Astrocyte of the cerebellum (primary cell): Measurements from ENCODE around the gene GTPBP8.

ENCODE experiments used
- DNase-seq: peaks from one replicate; pipeline ENCODE4 v3.0.0-alpha.2; 2011; ENCODE audit warnings: low read depth
- H3K4me3 ChIP-seq: 2 replicates; pipeline ENCODE4 v1.5.1; 2011; ENCODE audit warnings: mild to moderate bottlenecking, low read depth, low read length, moderate library complexity
- in situ Hi-C: cut with HindIII; loops from 2 replicates; pipeline ENCODE4 v1.10.0; 2017; ENCODE audit warnings: low sequenced_read_pairs
- TF ChIP-seq, protein P1 (sequence below): IDR thresholded peaks from 2 replicates; pipeline ENCODE4 v1.5.1; 2012; ENCODE audit warnings: low read length, low read depth, moderate library complexity, mild to moderate bottlenecking; ENCODE audit errors: missing control alignments

Gene GTPBP8

DNA sequence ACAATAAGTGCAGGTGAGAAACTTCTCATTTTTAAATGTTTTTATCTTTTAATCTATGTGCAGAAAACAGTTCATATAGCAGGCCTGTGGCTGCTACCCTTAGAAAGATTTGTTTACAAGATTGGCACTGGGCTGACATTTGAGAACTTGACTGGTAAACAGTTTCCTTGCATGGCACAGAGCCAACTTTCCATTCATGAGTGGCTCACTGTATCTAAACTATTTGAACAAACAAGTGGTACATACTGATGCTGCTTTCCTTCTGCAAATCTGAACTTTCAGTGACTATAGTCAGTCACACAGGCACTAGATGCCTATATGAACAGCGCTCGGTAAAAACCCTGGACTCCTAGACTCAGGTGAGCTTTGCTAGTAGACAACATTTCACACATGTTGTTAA is 6.3 kb upstream of the GTPBP8 start:
- H3K4me3 ChIP-seq, result no peak overlapping the region
- TF ChIP-seq, protein P1, sequence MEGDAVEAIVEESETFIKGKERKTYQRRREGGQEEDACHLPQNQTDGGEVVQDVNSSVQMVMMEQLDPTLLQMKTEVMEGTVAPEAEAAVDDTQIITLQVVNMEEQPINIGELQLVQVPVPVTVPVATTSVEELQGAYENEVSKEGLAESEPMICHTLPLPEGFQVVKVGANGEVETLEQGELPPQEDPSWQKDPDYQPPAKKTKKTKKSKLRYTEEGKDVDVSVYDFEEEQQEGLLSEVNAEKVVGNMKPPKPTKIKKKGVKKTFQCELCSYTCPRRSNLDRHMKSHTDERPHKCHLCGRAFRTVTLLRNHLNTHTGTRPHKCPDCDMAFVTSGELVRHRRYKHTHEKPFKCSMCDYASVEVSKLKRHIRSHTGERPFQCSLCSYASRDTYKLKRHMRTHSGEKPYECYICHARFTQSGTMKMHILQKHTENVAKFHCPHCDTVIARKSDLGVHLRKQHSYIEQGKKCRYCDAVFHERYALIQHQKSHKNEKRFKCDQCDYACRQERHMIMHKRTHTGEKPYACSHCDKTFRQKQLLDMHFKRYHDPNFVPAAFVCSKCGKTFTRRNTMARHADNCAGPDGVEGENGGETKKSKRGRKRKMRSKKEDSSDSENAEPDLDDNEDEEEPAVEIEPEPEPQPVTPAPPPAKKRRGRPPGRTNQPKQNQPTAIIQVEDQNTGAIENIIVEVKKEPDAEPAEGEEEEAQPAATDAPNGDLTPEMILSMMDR, result no peak
- in situ Hi-C loops, result loop anchor here (25.0 kb wide), 1 partner anchor 347 kb away; the partner anchor contains the start of gene CCDC80
- DNase-seq, result no peak

DNA sequence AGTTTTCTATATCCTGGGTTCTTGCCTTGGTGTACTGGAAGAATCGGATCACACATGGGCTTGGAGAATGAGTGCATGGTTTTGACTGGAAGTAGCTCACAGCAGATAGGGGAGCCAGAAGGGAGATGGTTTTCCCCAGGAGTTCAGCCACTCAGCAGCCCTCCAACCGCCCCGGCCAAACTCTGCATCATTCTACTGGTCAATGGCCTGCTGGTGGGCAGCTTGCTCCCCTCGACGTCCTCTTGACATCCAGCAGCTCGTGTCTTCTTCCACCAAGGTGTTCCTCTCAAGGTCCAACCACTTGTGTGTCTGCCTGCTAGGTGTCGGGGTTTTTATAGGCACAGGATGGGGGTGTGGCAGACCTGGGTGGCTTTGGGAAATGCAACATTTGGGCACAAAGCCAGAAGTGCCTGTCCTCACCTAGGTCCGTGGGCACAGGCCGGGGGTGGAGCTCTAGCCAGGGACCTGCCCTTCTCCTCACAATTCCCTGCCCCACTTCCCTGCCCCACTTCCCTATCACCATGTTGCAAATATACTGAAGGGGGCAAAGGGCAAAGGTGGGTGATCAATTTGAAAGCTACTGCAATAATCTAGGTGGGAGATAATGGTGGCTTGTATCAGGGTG is 3.0 kb upstream of the GTPBP8 start:
- no peak overlapping the region for H3K4me3 ChIP-seq
- DNase-seq, result no peak
- in situ Hi-C loops, result loop anchor here (25.0 kb wide), 1 partner anchor 351 kb away; the partner anchor contains the start of gene CCDC80
- TF ChIP-seq, protein P1, result no peak

DNA sequence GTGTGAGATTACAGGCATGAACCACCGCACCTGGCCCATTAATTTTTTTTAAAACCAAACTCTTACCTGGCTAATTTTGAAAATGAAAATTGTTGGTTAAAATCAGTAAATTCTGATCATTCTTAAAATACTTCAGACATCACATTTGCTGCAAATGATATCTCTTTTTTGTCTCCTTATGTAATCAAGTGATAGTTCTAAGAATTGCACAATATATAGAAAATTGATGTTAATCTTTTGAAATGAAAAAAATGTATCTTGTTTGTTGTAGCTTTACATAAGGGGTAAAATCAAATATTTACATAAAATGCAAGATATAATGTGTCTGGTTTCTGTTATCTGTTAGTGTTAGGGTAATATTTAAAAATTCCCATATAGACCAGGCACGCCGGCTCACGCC is 5.0 kb downstream of the GTPBP8 start:
- in situ Hi-C loops, result loop anchor here (25.0 kb wide), 1 partner anchor 358 kb away; the partner anchor contains the start of gene CCDC80

DNA sequence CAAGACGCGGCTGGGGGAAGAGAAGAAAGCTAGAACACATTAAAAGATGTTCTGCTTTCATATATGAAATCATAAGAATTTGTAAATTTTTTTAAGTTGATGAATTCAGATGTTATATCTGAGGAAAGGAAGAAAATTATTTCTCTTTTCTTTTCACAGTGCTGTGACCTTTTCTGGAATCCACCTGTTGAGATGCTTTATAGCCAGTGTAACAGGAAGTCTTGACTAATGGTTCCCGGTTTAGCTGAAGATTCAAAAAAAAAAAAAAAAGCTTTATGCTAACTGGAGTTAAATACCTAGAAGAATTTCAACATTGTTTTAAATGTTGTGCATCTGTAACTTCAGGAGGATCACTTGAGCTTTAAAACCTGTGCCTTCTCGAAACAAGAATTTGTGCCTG is 9.9 kb downstream of the GTPBP8 start:
- DNase-seq, result no peak
- in situ Hi-C loops, result no loop called here
- H3K4me3 ChIP-seq, result no peak overlapping the region
- TF ChIP-seq, protein P1, result no peak

More for the DNA sequence above, 5.0 kb downstream of the GTPBP8 start:
- TF ChIP-seq, protein P1, result no peak
- DNase-seq, result no peak
- no peak overlapping the region for H3K4me3 ChIP-seq

DNA sequence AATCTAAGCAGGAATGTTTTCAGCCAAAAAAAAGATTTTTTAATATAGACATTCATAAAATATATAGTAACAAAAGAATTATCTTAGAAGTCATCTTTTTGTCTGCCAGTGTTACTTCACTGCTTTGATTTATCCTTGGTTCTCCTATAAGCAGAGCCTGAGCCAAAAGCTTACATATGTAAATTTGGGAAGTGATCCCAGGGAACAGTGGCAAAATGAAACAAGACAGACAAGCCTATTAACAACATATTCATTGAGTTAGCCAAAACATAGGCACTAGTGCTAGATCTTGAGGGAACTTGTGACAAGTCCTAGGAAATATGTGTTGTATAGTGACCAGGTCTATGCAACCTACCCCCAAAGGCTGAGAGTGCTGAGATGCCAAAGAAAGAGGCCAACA is 11.3 kb downstream of the GTPBP8 start:
- in situ Hi-C loops, result no loop called here
- TF ChIP-seq, protein P1, result no peak
- no peak overlapping the region for H3K4me3 ChIP-seq
- no peak for DNase-seq

DNA sequence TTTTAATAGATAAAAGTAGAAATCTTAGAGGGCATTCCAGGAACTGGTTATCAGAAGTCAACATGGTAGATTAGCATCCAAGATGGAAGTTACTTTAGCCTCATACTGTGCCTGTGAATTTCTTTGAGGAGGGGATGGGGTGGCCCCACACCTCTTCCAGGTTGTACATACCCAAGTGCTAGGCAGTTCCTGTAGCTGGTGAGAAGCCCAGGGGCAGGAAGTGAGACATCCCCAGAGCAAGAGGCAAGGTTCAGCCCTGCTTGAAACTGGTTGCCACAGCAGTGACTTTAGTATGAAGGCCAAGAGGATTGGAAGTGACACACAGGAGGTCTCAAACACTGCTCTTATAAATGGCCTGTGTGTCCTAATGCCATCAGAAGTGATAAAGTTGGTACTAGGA is 11.9 kb downstream of the GTPBP8 start:
- no peak overlapping the region for H3K4me3 ChIP-seq
- DNase-seq, result no peak
- in situ Hi-C loops, result no loop called here
- TF ChIP-seq, protein P1, result no peak
